Fibroblast of mammary gland (primary cell): ENCODE measurements around the gene OR10AD1.
"Not testable (repeated sequence)": the region's sequence is repeated elsewhere in the genome, so short reads cannot be mapped to it uniquely, and the experiment has no call there.

Experiments
- DNase-seq: peaks from one replicate; pipeline ENCODE4 v3.0.0-alpha.2; 2010; ENCODE audit warnings: low read depth
- H3K4me3 ChIP-seq: 2 replicates; pipeline ENCODE4 v1.5.1; 2011; ENCODE audit warnings: low read depth, mild to moderate bottlenecking, low read length, moderate library complexity; ENCODE audit not compliant: control insufficient read depth
- TF ChIP-seq, protein P1 (sequence below): conservative IDR thresholded peaks from 2 replicates; pipeline ENCODE4 v1.5.1; 2011; ENCODE audit warnings: low read depth, low read length, inconsistent platforms; ENCODE audit not compliant: control insufficient read depth, insufficient read depth

OR10AD1 gene

DNA sequence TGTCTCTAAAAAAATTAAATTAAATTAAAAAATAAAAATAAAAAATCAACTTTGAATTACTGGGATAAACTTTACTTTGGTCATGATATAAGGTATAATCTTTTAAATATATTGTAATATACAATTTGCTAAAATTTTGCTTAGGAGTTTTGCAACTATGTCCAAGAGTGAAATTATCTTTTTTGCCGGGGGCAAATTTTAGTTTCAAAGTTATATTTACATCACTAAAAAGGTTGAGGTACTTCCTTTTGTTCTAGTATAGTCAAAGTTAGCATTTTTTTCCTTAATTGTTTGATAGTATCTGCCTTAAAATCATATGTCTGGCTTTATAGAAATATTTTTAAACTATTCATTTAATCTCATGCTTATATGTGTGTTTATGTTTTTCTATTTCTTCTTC is 17.6 kb upstream of the OR10AD1 start:
- H3K4me3 ChIP-seq: no peak overlapping the region
- no peak for DNase-seq
- TF ChIP-seq, protein P1, sequence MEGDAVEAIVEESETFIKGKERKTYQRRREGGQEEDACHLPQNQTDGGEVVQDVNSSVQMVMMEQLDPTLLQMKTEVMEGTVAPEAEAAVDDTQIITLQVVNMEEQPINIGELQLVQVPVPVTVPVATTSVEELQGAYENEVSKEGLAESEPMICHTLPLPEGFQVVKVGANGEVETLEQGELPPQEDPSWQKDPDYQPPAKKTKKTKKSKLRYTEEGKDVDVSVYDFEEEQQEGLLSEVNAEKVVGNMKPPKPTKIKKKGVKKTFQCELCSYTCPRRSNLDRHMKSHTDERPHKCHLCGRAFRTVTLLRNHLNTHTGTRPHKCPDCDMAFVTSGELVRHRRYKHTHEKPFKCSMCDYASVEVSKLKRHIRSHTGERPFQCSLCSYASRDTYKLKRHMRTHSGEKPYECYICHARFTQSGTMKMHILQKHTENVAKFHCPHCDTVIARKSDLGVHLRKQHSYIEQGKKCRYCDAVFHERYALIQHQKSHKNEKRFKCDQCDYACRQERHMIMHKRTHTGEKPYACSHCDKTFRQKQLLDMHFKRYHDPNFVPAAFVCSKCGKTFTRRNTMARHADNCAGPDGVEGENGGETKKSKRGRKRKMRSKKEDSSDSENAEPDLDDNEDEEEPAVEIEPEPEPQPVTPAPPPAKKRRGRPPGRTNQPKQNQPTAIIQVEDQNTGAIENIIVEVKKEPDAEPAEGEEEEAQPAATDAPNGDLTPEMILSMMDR: no peak

DNA sequence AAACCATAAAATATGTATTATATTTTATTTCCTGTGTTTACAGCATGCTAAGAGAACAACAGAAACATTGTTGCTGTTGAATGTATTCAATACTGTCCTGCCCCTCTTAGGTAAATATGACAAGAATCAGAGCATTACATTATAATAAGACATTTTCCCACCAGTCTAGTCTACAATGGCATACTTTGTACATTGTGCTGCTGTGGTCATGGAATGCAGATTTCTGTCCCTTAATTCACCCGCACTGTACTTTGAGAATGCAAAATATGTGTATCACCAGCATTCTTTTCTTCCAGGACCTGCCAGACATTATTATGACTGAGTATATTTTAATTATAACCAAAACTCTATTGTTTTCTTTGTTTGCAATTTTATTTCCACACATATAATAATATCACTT is 16.5 kb upstream of the OR10AD1 start:
- H3K4me3 ChIP-seq: no peak overlapping the region
- no peak for DNase-seq
- TF ChIP-seq, protein P1: no peak

DNA sequence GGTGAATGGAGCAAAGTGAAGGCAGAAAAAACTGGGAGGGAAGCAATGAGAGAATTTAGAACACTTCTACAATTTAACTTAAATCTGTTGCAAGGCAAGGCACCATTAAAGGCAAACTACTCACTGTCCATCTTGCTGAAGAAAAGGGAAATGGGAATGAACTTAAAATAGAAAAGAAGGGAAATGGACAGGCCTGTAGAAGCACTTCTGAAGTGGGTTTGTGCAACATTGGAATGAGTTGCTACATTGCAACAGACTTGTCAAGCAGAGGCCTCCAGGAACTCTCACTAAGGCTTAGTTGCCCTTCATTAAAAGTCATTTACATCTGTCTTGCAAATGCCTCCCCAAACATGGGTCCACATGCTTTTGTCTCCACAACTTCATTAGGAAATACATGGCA is 13.7 kb upstream of the OR10AD1 start:
- no peak for DNase-seq
- TF ChIP-seq, protein P1: no peak
- no peak overlapping the region for H3K4me3 ChIP-seq

DNA sequence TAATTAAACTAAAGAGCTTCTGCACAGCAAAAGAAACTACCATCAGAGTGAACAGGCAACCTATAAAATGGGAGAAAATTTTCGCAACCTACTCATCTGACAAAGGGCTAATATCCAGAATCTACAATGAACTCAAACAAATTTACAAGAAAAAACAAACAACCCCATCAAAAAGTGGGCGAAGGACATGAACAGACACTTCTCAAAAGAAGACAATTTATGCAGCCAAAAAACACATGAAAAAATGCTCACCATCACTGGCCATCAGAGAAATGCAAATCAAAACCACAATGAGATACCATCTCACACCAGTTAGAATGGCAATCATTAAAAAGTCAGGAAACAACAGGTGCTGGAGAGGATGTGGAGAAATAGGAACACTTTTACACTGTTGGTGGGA is 6.4 kb upstream of the OR10AD1 start:
- H3K4me3 ChIP-seq, DNase-seq: not testable (repeated sequence)

DNA sequence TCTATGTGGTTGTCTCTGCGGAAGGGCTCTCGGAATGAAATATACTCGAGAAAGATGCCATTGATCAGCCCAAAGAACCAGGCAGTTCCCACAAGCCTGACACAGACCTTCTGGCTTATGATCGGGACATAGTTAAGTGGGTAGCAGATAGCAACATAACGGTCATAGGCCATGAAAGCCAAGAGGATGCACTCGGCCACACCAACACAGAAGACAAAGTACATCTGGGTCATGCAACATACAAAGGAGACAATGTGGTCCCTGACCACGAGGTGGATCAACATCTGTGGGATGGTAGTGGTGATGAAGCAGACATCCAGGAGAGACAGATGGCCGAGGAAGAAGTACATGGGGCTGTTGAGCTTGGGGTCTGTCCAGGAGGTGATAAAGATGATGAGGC is 326 bp downstream of the OR10AD1 start:
- TF ChIP-seq, protein P1: no peak
- H3K4me3 ChIP-seq: no peak overlapping the region
- no peak for DNase-seq

DNA sequence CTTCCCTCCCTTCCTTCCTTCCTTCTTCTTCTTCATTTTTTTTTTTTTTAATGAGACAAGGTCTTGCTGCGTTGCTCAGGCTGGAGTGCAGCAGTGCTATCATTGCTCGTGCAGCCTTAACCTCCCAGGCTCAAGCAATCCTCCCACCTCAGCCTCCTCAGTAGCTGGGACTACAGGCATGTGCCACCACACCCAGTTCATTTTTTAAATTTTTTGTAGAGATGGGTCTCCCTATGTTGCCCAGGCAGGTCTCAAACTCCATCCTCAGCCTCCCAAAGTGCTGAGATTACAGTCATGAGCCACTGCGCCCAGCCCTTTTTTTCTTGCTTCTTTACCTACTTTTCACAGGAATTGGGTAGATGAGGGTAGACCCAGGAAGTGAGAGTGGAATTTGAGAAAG is 1.6 kb downstream of the OR10AD1 start:
- no peak for DNase-seq
- no peak overlapping the region for H3K4me3 ChIP-seq
- TF ChIP-seq, protein P1: no peak

DNA sequence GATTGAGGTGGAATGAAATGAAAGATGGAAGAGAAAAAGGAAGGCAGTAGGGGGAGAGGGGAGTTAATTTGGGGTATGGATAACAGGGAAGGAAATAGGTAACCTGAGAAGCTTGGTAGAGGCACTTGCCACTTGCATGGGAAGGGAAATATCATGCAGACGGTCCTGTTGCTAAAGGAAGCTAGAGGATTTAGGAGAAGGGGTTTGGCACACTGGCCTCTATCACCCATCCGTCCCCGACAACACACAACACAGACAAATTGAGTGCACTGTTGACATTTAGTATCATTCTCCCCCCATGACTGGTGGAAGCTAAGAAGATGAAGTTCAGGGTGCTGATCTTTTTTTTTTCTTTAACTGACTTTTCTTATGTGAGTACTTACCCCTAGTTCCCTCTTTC is 2.0 kb downstream of the OR10AD1 start:
- TF ChIP-seq, protein P1: no peak
- H3K4me3 ChIP-seq: no peak overlapping the region
- DNase-seq: no peak
